GM21528 (cell line): ENCODE results near the gene JAML.
"Not testable (repeated sequence)": the region's sequence is repeated elsewhere in the genome, so short reads cannot be mapped to it uniquely, and the experiment has no call there.

Experiments
- ATAC-seq: cut with Tn5 transposase; IDR thresholded peaks from one replicate; pipeline ENCODE4 v1.9.1; 2021; ENCODE audit warnings: mild to moderate bottlenecking, moderate library complexity; ENCODE audit not compliant: unreplicated experiment, low FRiP score

Gene JAML

DNA sequence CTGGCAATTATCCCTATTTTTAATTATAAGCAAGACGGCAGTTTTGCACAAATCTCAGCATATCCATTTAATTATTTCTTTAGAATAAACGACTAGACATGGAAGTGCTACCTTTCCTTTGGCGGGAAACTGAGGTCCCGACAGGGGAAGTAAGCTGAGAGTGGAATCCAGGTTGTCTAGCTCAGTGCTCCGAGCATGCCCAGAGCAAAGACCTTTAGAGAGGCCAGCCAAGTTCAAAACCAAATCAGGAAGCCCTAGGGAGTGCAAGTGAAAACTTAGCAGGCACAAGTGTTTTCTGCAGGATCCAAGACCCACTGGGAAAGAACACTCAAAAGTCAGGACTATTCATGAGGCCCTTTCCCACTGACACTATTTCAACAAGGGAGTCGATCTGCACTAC lies 25.7 kb downstream of the JAML start:
- ATAC-seq: no peak

GRCh38 chr11:118198370-118198769 lies 26.4 kb downstream of the JAML start:
- ATAC-seq: no peak

DNA sequence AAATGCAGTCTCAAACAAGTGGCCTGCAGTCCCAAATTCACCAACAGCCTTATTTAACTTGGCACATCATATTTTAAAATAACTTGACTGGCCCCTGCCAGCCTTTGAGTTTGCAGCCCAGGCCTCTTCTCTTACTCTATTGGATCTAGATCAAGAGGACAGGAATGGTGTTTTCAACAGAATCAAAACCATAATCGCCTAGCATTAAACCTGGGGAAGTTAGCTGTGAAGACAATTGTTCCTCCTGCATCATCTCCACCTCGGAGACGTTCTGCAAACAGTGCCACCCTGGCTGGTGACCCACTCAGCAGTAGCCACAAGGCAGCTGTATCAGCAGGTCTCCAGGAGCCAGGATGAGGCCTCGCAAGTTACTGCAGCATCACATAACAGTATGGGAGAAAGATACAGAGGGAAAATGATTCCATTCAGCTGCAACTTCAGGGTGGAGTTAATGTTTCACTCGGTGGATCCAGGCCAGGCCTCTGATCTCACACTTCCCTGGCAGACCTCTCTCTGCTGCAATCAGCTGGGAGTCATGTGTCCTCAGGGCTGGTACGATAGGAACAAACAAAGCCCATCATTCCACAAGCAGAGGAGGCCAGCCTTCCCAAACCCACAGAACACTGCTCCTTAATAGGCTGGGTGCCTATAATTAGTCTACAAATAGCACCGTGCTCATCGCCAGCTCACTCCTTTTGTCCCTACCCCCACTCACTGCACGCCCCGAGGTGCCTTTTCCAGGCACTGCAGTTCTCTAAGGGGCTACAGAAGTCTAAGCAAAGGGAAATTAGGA lies 29.8 kb downstream of the JAML start:
- no peak for ATAC-seq

DNA sequence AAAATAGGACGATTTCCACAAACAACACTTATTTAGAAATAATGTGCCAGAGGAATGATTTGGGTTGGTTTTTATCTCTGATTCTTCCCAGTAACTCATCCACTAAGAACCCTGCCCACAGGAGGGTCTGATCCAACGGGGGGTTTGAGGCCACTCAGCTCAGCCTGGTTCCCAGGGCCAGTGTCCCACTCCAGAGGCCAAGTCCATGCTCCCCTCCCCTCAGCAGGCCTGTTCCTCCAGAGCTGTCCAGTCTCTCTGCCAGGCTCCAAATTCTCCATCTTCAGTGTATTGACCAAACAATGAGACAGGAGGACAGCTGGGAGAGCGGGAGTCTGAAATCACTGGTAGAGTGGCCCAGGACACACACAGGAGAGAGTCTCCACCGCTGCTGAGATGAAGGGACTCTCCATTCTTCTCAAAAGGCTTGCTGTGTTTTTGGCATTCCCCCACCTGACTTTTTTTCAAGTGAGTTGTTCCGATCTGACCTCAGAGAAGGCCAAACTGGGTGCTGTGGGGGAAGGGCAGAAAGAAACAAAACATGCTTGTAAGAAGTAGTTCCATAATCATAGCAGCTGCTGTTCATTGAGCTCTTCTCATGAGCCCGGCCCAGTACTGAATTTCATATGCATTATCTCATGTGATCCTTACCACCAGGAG lies 30.8 kb downstream of the JAML start:
- no peak for ATAC-seq

DNA sequence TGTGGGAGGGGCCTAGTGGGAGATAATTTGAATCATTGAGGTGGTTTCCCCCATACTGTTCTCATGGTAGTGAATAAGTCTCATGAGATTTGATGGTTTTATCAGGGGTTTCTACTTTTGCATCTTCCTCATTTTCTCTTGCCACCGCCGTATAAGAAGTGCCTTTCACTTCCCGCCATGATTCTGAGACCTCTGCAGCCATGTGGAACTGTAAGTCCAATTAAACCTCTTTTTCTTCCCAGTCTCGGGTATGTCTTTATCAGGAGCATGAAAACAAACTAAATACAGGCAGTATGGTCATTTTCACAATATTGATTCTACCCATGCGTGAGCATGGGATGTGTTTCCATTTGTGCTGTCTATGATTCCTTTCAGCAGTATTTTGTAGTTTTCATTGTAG lies 32.0 kb downstream of the JAML start:
- ATAC-seq: not testable (repeated sequence)

- ATAC-seq: not testable (repeated sequence)
These were observed 33.8 kb downstream of the JAML start for GRCh38 chr11:118190942-118191506.

DNA sequence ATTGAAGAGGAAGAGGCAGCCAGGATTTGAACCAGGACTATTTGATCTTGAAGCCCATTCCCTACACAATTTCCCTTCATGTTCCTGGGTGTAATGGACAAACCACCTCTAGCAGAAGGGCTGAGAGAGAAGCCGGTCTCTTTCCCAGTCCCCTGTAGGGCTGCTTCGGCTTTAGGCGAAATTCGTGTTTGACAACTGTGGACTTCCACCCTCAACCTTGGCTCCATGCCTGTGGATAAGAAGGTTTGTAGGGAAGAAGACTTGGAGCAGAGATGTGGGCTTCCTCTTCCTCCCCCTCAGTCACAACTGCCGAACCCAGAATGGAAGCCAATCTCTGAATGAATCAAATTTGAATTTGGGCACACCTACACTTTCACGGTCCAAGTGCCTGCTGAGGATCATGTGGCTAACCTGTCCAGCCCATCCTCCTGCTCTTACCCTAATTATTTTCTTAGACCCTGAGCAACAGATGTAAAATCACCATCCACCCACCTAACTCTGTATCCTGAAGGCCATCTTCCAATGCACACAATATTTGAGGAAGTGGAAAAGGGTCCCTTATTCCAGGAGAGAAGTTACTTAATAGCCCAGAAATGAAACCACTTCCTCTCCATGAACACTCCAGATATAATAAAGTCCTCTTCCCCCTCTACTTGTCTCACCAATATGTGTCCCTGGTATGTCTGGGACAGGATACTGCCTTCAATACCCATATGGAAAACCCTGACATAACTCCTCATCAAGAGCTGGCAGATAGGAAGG lies 38.3 kb downstream of the JAML start:
- no peak for ATAC-seq

DNA sequence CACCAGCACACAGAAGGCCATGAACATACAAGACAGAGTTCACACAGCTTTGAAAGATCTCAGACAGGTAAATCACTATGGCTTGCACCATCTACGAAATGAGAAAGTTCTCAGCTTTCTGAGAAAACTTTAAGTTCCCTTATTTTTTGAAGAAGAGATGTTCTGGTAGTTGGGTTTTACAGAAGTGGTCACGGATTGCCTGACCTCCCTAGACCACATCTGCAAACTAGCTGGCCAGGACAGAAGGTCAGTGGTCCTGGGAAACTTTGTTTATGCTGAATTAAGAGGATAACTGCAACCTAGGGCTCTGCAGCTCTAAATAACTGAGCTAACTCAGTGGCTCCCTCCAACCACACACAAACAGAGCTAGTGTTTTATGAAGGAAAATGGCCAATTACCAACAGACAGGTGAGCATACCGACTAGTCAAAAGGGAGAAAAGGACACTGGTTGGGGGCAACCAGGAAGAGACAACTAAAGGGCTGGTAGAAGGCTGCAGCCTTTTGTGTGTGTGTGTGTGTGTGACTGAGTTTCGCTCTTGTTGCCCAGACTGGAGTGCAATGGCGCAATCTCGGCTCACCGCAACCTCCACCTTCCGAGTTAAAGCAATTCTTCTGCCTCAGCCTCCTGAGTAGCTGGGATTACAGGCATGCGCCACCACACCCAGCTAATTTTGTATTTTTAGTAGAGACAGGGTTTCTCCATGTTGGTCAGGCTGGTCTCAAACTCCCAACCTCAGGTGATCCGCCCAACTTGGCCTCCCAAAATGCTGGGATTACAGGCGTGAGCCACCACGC lies 39.8 kb downstream of the JAML start:
- ATAC-seq: no peak

- ATAC-seq: not testable (repeated sequence)
These were observed 41.1 kb downstream of the JAML start for GRCh38 chr11:118183691-118184090.

DNA sequence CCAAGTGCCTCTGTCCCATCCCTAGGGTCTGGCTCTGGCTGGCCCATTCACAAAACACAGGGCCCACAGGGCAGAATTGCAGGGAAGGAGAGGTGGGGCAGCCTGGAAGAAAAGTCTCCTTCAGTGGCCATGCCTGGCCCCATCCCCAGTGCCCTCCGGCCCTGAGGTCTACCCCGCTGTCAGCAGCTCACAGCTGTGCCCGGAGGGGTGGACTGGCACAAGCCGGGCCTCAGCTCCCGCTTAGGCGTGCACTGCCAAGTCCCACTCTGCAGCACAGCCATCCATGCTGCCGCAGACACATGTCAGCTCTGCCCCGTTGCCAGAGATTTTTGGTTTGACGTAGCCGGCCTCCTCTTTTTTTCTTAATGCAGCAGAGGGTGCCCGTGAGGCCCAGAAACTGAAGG lies 44.5 kb downstream of the JAML start:
- no peak for ATAC-seq

DNA sequence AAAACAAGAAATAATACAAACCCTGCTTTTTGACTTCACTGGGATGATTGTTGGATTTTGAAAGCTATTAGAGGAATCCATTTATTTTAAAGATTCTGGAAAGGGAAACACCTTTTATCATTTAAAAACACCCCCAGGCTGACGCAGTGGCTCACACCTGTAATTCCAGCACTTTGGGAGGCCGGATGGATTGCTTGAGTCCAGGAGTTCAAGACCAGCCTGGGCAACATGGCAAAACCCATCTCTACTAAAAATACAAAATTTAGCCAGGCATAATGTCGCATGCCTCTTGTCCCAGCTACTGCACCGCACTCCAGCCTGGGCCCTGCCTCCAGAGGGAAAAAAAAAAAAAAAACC lies 48.1 kb downstream of the JAML start:
- ATAC-seq: no peak

DNA sequence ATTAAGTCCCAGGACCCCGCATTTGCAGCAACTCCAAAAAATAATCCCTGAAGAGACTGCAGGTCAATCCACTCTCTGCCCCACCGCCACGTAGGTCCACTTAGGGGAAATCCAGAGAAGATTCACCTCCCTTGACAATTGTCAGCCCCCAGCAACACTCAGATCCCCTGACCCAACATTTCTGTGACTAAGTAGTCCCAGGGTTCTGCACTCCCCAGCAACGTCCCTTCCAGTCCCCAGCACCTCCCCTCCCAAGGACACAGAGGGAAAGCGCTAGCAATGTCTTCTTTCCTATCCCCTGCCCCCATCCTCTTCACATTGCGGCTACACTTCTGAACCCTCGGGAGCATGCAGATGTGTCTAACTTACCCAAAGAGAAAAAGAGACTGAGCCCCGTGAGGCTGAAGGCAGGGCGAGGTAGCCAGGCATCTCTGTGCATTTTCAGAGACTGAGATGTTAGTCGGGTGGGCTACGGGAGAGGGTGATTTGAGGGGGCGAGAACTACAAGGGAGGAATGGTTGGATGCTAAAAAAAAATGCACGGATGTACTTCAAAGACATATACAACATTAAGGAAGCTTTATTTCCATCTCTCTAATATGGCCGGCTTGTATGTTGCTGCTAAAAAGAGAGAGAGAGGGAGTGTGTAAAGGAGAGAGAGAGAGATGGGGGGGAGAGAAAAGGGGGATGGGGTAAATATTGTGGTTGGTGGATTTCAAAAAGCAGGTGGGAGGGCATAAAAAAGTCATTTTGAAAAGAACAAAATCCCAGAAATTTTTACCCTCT lies 48.6 kb downstream of the JAML start, which contains the start of gene SCN2B:
Gene SCN2B, minus strand, starts transcription at position 647 of the 785 bp plus-strand sequence. Its CDS starts 208 bp downstream, at position 439.
- ATAC-seq: no peak

DNA sequence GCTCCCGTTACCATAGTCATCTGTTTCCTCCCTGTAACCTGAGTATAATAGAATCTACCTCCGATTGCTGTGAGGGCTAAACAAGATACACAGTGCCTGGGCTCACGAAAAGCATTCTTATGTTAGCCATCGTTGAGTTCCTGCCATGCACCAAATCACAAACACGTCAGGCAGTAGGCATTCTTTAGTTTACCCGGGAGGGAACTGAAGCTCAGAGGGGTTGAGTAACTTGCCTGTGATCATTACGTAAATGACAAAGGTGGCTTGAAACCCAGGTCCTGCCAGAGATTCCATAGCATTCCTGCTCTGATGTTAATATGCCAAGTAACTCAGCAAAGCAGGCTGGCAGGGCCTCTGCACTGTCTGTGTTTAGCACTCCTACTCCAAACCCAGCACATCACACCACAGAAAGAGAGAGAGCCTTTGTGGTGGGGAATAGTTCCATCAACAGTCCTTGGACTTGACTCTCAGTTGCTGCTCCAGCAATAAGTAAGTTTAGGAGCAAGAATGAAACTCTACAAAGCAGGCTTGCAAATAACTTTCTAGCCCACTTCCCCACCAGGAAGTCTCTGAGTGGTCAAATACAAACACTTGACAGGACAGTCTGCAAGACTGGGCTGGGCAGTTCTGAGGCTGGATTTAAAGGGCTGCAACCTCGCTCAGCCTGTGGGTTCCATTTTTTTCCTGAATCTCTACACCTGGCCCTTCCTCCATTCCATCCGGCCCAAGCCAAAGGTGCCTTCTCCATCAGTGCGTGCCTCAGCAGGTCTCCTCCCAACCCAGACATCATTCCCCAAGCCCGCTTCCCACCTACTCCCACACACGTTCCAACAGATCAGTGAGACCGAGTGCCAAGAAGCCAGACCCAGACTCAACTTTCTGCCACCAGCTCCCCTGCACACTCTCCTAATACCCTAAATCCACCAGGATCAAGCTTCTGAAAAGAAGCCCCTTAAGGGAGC lies 49.5 kb downstream of the JAML start:
- ATAC-seq: no peak

- no peak for ATAC-seq
These were observed 50.7 kb downstream of the JAML start for GRCh38 chr11:118174006-118174567.

GRCh38 chr11:118172356-118172755 lies 52.5 kb downstream of the JAML start:
- ATAC-seq: no peak

GRCh38 chr11:118171269-118172062 lies 53.3 kb downstream of the JAML start:
- ATAC-seq: no peak

DNA sequence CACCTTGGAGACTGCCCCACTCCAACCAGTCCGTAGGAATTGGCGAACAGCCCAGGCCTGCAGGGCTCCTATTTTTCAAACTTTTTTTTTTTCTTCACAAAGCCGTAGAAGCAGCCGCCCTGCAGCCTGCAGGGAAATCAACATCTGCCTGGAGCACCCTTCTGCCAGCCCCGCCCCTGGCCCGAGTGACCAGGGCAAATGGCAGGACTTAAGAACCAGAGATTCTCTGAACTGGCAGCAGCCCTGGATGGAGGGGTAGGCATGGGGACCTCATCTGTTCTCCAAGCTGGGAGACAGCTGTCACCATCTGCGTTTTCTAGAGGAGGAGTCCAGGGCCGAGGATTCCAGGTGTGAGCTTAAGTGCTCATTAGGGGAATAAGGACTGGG lies 53.9 kb downstream of the JAML start:
- ATAC-seq: no peak
